Vagina (tissue), 2 donors: ENCODE results near the gene VPS35L.

ENCODE experiments used
- POLR2A ChIP-seq, 2 donors: fragments of 450-650 bp; IDR thresholded peaks; one replicate each; pipeline ENCODE4 v1.6.1; 2017; ENCODE audit warnings: antibody characterized with exemption in 2 of 2, mild to moderate bottlenecking in 2 of 2, moderate library complexity in 2 of 2
- TF ChIP-seq, protein P1 (sequence below), 3 experiments: fragments of 450-650 bp in 2 of 3; fragments of 200-600 bp in 1 of 3; sonication (generic) in 1 of 3; IDR thresholded peaks; one replicate each; pipeline ENCODE4 v1.5.1; 2017 to 2019; ENCODE audit warnings: antibody characterized with exemption in 3 of 3, mild to moderate bottlenecking in 2 of 3, moderate library complexity in 2 of 3

DNA sequence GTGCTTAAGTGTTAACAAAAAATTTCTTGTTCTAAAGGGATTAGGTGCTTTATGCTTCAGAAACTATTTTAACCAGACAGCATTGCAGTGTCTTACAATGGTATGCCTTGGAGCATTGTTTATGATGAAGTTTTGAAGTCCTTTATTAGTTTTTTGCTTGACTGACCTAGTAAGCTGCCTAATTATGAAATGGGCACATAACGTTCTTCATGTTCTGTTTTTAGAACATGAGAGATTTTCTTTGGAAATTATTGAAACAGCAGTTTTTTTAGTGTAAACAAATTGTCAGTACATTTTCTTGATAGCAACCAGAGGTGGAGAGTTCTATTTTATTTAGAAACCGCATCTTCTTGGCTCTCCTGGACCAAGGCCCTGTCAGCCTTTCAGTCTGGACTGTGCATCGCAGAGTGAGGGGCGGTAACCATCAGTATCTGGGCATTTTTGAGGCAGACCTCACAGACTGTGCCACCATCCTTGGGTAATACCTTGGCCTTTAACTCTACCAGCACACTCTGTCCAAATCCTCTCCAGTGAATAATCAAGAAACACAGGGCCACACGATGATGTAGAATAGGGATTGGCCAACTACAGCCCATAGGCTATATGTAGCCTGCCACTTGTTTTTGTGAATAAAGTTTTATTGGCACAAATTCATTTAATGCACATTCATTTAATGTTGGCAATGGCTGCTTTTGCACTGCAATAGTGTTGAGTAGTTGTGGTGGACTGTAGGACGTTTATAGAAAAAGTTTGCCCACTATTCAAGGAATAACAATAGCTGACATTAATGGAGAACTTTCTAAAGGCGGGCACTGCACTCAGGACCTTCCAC lies 81.1 kb downstream of the VPS35L start:
- no peak for TF ChIP-seq POLR2A (IDR thresholded peaks at IDR 0.05)
- TF ChIP-seq, protein P1, sequence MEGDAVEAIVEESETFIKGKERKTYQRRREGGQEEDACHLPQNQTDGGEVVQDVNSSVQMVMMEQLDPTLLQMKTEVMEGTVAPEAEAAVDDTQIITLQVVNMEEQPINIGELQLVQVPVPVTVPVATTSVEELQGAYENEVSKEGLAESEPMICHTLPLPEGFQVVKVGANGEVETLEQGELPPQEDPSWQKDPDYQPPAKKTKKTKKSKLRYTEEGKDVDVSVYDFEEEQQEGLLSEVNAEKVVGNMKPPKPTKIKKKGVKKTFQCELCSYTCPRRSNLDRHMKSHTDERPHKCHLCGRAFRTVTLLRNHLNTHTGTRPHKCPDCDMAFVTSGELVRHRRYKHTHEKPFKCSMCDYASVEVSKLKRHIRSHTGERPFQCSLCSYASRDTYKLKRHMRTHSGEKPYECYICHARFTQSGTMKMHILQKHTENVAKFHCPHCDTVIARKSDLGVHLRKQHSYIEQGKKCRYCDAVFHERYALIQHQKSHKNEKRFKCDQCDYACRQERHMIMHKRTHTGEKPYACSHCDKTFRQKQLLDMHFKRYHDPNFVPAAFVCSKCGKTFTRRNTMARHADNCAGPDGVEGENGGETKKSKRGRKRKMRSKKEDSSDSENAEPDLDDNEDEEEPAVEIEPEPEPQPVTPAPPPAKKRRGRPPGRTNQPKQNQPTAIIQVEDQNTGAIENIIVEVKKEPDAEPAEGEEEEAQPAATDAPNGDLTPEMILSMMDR (IDR thresholded peaks at IDR 0.05): no peak
